Adrenal gland (tissue), 12 donors: ENCODE measurements around the gene PSMB1. TPM values are rescaled to one million over a fixed set of nuclear protein-coding genes. Genes with fewer than 3 reads are reported as not detected.
A peak's percentile ranks its signal among the peaks of the same experiment; 100 is the strongest.

Source experiments
- DNase-seq, 7 donors: peaks; one replicate each; pipeline ENCODE4 v3.0.0-alpha.2; 2019 to 2020
- H3K27ac ChIP-seq, 5 donors: fragments of 200-600 bp; sonication (generic) in 4 of 5; 1 replicate in 3 of 5; 2 replicates in 2 of 5; pipeline versions ENCODE4 v1.5.1 to v1.8.0; 2016 to 2020; ENCODE audit warnings: mild to moderate bottlenecking in 1 of 5
- H3K27me3 ChIP-seq: fragments of 200-600 bp; 2 replicates; pipeline ENCODE4 v1.8.0; 2021
- H3K36me3 ChIP-seq, 2 donors: fragments of 200-600 bp; replicated peaks in 1 of 2; 1 replicate in 1 of 2; 2 replicates in 1 of 2; pipeline versions ENCODE4 v1.5.1 to v1.8.0; 2018 to 2022
- H3K4me1 ChIP-seq, 2 donors: fragments of 200-600 bp; replicated peaks in 1 of 2; 1 replicate in 1 of 2; 2 replicates in 1 of 2; pipeline versions ENCODE4 v1.5.1 to v1.8.0; 2018 to 2021
- H3K4me3 ChIP-seq, 4 donors: fragments of 200-600 bp; sonication (generic) in 3 of 4; one replicate each; pipeline ENCODE4 v1.5.1; 2016 to 2018
- H3K9me3 ChIP-seq, 3 donors: fragments of 200-600 bp; sonication (generic) in 1 of 3; replicated peaks in 1 of 3; 1 replicate in 2 of 3; 2 replicates in 1 of 3; pipeline versions ENCODE4 v1.5.1 to v1.8.0; 2016 to 2021
- CTCF ChIP-seq, 6 experiments: fragments of 450-650 bp in 4 of 6; fragments of 200-600 bp in 2 of 6; sonication (generic) in 1 of 6; IDR thresholded peaks; 1 replicate in 5 of 6; 2 replicates in 1 of 6; pipeline versions ENCODE4 v1.5.1 to v1.8.0; 2016 to 2021; ENCODE audit warnings: antibody characterized with exemption in 6 of 6, mild to moderate bottlenecking in 2 of 6, moderate library complexity in 1 of 6
- POLR2A ChIP-seq, 2 donors: fragments of 450-650 bp; IDR thresholded peaks; one replicate each; pipeline ENCODE4 v1.6.1; 2017; ENCODE audit warnings: antibody characterized with exemption in 2 of 2, mild to moderate bottlenecking in 2 of 2, moderate library complexity in 1 of 2
- WGBS, 4 donors: extraction: QIAGEN DNeasy Blood & Tissue Kit in 2 of 4; methylation state at CpG; one replicate each; pipeline versions ENCODE4 v1.1.5 to v1.1.7; 2013 to 2017; 5-methylcytosine and 5-hydroxymethylcytosine counted together
- intact Hi-C, 2 donors: fragments of 100-400 bp; cut with DNase I; formaldehyde crosslinking; loops; one replicate each; pipeline versions ENCODE4 v1.14.1 to v1.15.0; 2022 to 2023
- polyA plus RNA-seq, 3 donors: library from polyadenylated mRNA; stranded (reverse); fragments of 200-250 nt in 2 of 3; fragments of 350-450 nt in 1 of 3; fragmentation: Illumina TruSeq in 1 of 3; extraction: RNeasy Lipid Tissue Mini Kit (QIAGEN cat#74804) in 1 of 3; gene quantifications; one replicate each; pipeline ENCODE4 v1.2.3, GENCODE V29; 2013 to 2014
- total RNA-seq, 9 donors: library from RNA; depleted of rRNA in 4 of 9; stranded (reverse); fragments of >200 nt in 4 of 9; fragments of 120-200 nt in 1 of 9; fragmentation: NEBNext Ultra II Directional in 1 of 9; extraction: Animal tissue kit (Norgen Biotek cat#: 25700) in 1 of 9; gene quantifications; one replicate each; pipeline versions ENCODE4 v1.1.0 to v1.2.4, GENCODE V29; 2013 to 2023
- donor health status: healthy with polysubstance abuse.
- donor health status: Bipolar disorder and iron deficiency.
- donor health status: DM: yes; HTN: yes; CAD: no.
- donor health status: DM: no; HTN: no; CAD: no.
- donor health status: DM: no; HTN: no; CAD: no.
- donor health status: DM: yes; HTN: yes; CAD: no.

Gene PSMB1
- total and polyA plus RNA-seq, 12 donors = 129 to 442 (median 191) TPM

GRCh38 chr6:170516783-170517616 lies 36.1 kb downstream of the PSMB1 start:
- intact Hi-C loops = no loop called here
- no peaks in the 10 kb centered on the region for H3K27me3 ChIP-seq
- H3K9me3 ChIP-seq = no peaks in the 10 kb centered on the region
- H3K4me3 ChIP-seq = no peak overlapping the region
- H3K27ac ChIP-seq = no peak overlapping the region
- peak; percentile 26 to 75 (median 57) for DNase-seq
- H3K4me1 ChIP-seq = no peaks in the 10 kb centered on the region
- H3K36me3 ChIP-seq = no peaks in the 10 kb centered on the region
- TF ChIP-seq POLR2A (IDR thresholded peaks at IDR 0.05) (no peak), CTCF (IDR thresholded peaks at IDR 0.05) (peak; percentile 53 to 83 (median 75))
- WGBS, 4 donors = 0 to 7% (median 3%) methylated on average over 3 to 4 of the region's 4 CpGs

GRCh38 chr6:170514908-170515307 lies 38.2 kb downstream of the PSMB1 start:
- 71 to 93% (median 89%) methylated on average over 1 of the region's 1 CpG for WGBS, 4 donors
- DNase-seq = no peak
- H3K9me3 ChIP-seq = no peaks in the 10 kb centered on the region
- no peak overlapping the region for H3K27ac ChIP-seq
- no peaks in the 10 kb centered on the region for H3K27me3 ChIP-seq
- TF ChIP-seq CTCF (IDR thresholded peaks at IDR 0.05) = no peak
- no peak for TF ChIP-seq POLR2A (IDR thresholded peaks at IDR 0.05)
- intact Hi-C loops = no loop called here
- no peaks in the 10 kb centered on the region for H3K36me3 ChIP-seq
- H3K4me3 ChIP-seq = no peak overlapping the region
- no peaks in the 10 kb centered on the region for H3K4me1 ChIP-seq

DNA sequence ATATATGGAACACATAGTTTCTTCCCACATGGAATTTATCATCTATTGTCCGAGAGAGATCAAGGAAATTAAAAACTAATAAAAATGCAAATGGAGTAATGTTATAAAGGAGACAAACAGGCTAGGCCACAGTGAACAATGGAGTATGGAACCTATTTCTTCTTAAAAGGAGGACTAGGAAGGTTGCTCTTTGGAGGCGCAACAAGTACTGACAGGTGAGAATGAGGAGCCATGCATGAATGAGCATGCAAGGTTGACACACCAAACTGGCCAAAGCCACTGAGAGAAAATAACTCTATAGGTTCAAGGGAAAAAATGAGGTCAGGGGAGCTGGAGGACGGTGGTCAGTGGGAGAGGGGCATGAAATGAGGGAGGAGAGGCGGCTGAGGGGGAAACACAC lies 40.9 kb downstream of the PSMB1 start:
- H3K9me3 ChIP-seq = no peaks in the 10 kb centered on the region
- H3K36me3 ChIP-seq = no peaks in the 10 kb centered on the region
- no peak for TF ChIP-seq CTCF (IDR thresholded peaks at IDR 0.05)
- no peak for TF ChIP-seq POLR2A (IDR thresholded peaks at IDR 0.05)
- H3K4me1 ChIP-seq = no peaks in the 10 kb centered on the region
- 78 to 89% (median 84%) methylated on average over 4 of the region's 4 CpGs for WGBS, 4 donors
- DNase-seq = no peak
- no peak overlapping the region for H3K4me3 ChIP-seq
- H3K27ac ChIP-seq = no peak overlapping the region
- no peaks in the 10 kb centered on the region for H3K27me3 ChIP-seq
- intact Hi-C loops = no loop called here

- Histone ChIP-seq H3K4me1 (no peaks in the 10 kb centered on the region), H3K4me3 (no peak overlapping the region), H3K36me3 (no peaks in the 10 kb centered on the region), H3K9me3 (no peaks in the 10 kb centered on the region), H3K27ac (no peak overlapping the region), H3K27me3 (no peaks in the 10 kb centered on the region)
- intact Hi-C loops = no loop called here
- WGBS, 4 donors = 93 to 95% (median 94%) methylated on average over 20 of the region's 20 CpGs
- TF ChIP-seq CTCF (IDR thresholded peaks at IDR 0.05) (no peak), POLR2A (IDR thresholded peaks at IDR 0.05) (no peak)
- DNase-seq = no peak
Measured at GRCh38 chr6:170510631-170511030, 42.5 kb downstream of the PSMB1 start.
